Heart right ventricle (tissue), 16 donors: ENCODE data around the gene VPS35. TPM values are rescaled to one million over a fixed set of nuclear protein-coding genes. Genes with fewer than 3 reads are reported as not detected.
"Not testable (repeated sequence)": the region's sequence is repeated elsewhere in the genome, so short reads cannot be mapped to it uniquely, and the experiment has no call there.

Experiments used
- ATAC-seq, 8 donors: fragments of 200-7000 bp; cut with Tn5 transposase; one replicate each; pipeline ENCODE4 v1.9.1; 2020; ENCODE audit warnings: mild to moderate bottlenecking in 8 of 8, moderate library complexity in 8 of 8, moderate number of reproducible peaks in 1 of 8
- DNase-seq, 2 donors: peaks; one replicate each; pipeline ENCODE4 v3.0.0-alpha.2; 2020
- H3K27ac ChIP-seq, 10 donors: fragments of 200-600 bp; sonication (generic) in 2 of 10; one replicate each; pipeline versions ENCODE4 v1.5.0 to v1.8.0; 2020 to 2022; ENCODE audit warnings: mild to moderate bottlenecking in 3 of 10
- H3K27me3 ChIP-seq, 7 donors: fragments of 200-600 bp; one replicate each; pipeline ENCODE4 v1.8.0; 2021 to 2022; ENCODE audit warnings: mild to moderate bottlenecking in 2 of 7
- H3K36me3 ChIP-seq, 9 donors: fragments of 200-600 bp; sonication (generic) in 1 of 9; one replicate each; pipeline versions ENCODE4 v1.5.0 to v1.8.0; 2020 to 2022; ENCODE audit warnings: mild to moderate bottlenecking in 2 of 9
- H3K4me1 ChIP-seq, 9 donors: fragments of 200-600 bp; sonication (generic) in 1 of 9; one replicate each; pipeline versions ENCODE4 v1.5.0 to v1.8.0; 2020 to 2022; ENCODE audit warnings: mild to moderate bottlenecking in 4 of 9
- H3K4me3 ChIP-seq, 10 donors: fragments of 200-600 bp; sonication (generic) in 2 of 10; one replicate each; pipeline versions ENCODE4 v1.5.0 to v1.8.0; 2020 to 2022; ENCODE audit warnings: mild to moderate bottlenecking in 7 of 10, moderate library complexity in 2 of 10
- H3K9me3 ChIP-seq, 11 donors: fragments of 200-600 bp in 10 of 11; sonication (generic) in 2 of 11; one replicate each; pipeline versions ENCODE4 v1.5.0 to v1.8.0; 2013 to 2022; ENCODE audit warnings: mild to moderate bottlenecking in 2 of 11, control low read depth in 1 of 11, moderate library complexity in 1 of 11
- WGBS, 2 donors: extraction: QIAGEN DNeasy Blood & Tissue Kit; methylation state at CpG; one replicate each; pipeline ENCODE4 v1.1.7; 2013; ENCODE audit warnings: inconsistent platforms in 1 of 2; 5-methylcytosine and 5-hydroxymethylcytosine counted together
- intact Hi-C, 10 donors: fragments of 100-400 bp; cut with DNase I; formaldehyde crosslinking; loops; one replicate each; pipeline versions ENCODE4 v1.11.1 to v1.14.2; 2022
- polyA plus RNA-seq, 2 donors: library from polyadenylated mRNA; stranded (reverse); fragments of 200-250 nt; gene quantifications; one replicate each; pipeline ENCODE4 v1.2.3, GENCODE V29; 2013
- total RNA-seq, 10 donors: library from RNA; stranded (reverse); fragmentation: NEBNext Ultra II Directional in 3 of 10; extraction: Animal tissue kit (Norgen Biotek cat#: 25700) in 3 of 10; gene quantifications; one replicate each; pipeline versions ENCODE4 v1.2.1 to v1.2.4, GENCODE V29; 2021 to 2023
- TF ChIP-seq, protein P1 (sequence below), 9 donors: fragments of 200-600 bp; sonication (generic) in 2 of 9; IDR thresholded peaks; one replicate each; pipeline versions ENCODE4 v1.5.0 to v1.8.0; 2021 to 2022; ENCODE audit warnings: antibody characterized with exemption in 9 of 9, mild to moderate bottlenecking in 5 of 9, moderate library complexity in 1 of 9
- donor health status: Arrhythmogenic right ventricular cardiomyopathy.
- donor health status: ischemic (EF 13 %, LVEDD 7.1; RV severe dilation, severe dysfunction).
- donor health status: healthy with polysubstance abuse.
- donor health status: DM: no; HTN: yes; CAD: no.
- donor health status: DM: no; HTN: no; CAD: no.
- donor health status: ischemic (EF 25% LVEDD 6.9; RV normal size, moderate dysfunction).
- donor health status: ischemic (EF 25% LVEDD 5.7; RV mildly dilated, moderate dysfunction).
- donor health status: healthy.
- donor health status: DM: yes; HTN: yes; CAD: no.
- donor health status: Ischemic cardiomyopathy.
- donor health status: ischemic (EF 35%, LVEDD 5.7; RV mildly dilated, moderate dysfunction).
- donor health status: nonischemic (EF 11% LVEDD 7.7; RV severe dilation, severe dysfunction).
- donor health status: DM: yes; HTN: yes; CAD: no.
- donor health status: PGD.
- donor health status: ischemic (EF 29% LVEDD 5.4; RV normal size, mild dysfunction).
- donor health status: nonischemic (EF 23%, LVEDD 6.1; RV moderate dilation, normal function).

The VPS35 gene
- total and polyA plus RNA-seq, 12 donors = 12.7 to 106 (median 89.6) TPM

DNA sequence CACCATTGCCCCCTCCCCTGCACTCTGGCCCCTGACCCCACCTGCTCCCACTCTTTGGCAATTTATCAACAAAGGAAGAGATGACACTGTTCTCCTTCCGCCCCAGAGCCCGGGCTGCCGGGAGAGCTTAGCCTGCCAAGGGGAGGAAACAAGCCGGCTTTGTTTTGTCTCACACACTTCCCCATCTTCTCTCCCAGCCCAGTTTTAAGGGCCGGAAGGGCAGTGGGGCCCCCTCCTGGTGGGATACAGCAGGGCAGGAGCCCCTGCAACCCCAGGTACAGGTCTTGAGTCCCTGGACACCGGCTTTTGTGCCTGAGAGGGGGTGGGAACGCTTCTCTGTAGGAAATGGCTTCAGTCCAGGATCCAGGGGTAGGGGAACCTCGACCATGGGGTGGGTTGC lies 65.7 kb downstream of the VPS35 start:
- TF ChIP-seq, protein P1, sequence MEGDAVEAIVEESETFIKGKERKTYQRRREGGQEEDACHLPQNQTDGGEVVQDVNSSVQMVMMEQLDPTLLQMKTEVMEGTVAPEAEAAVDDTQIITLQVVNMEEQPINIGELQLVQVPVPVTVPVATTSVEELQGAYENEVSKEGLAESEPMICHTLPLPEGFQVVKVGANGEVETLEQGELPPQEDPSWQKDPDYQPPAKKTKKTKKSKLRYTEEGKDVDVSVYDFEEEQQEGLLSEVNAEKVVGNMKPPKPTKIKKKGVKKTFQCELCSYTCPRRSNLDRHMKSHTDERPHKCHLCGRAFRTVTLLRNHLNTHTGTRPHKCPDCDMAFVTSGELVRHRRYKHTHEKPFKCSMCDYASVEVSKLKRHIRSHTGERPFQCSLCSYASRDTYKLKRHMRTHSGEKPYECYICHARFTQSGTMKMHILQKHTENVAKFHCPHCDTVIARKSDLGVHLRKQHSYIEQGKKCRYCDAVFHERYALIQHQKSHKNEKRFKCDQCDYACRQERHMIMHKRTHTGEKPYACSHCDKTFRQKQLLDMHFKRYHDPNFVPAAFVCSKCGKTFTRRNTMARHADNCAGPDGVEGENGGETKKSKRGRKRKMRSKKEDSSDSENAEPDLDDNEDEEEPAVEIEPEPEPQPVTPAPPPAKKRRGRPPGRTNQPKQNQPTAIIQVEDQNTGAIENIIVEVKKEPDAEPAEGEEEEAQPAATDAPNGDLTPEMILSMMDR (IDR thresholded peaks at IDR 0.05) = peak in 1 of 9 donors; percentile 5
- DNase-seq, H3K9me3 ChIP-seq, H3K27me3 ChIP-seq, intact Hi-C loops, H3K36me3 ChIP-seq, H3K27ac ChIP-seq, H3K4me3 ChIP-seq: not testable (repeated sequence)
- peaks cover 0 to 18% (median 10%) of the 10 kb centered on the region in 9 donors for H3K4me1 ChIP-seq
- ATAC-seq = peak; percentile 54 to 83 (median 69)
- 4 to 5% methylated on average over 4 to 5 of the region's 8 CpGs for WGBS, 2 donors

DNA sequence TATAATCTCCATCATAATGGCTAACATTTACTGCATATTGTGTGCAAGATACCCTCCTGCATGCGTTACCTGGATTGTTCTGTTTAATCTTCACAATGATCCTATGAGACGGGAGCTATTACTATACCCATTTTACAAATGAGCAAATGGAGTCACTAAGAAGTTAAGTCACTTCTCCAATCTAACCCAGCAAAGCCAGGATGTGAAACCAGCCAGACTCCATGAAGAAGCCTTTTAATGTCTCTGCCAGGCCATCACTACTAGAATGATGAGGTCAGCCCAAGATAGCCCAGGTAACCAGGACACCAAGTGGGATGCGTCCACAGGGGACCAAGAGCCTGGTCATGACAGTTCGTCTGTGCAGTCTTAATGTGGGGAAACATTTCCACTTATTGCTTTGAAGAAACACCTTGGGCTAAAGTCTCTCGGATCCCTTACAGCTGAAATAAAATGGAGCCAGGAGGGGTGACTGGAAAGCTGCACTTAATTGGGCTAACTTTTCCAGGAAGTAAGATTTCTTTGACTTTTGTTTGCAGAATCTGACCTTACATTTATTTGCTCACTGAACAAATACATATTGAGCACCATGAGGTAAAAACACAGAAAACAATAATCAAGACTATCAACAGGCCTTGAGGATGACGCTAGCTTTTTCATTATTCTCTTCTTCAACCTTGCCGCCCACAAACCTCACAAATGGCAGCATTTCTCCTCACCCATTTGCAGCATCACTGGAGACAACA lies 66.9 kb downstream of the VPS35 start:
- H3K9me3 ChIP-seq = no peaks in the 10 kb centered on the region
- H3K4me3 ChIP-seq = peak overlapping the region in 1 of 10 donors; percentile 2
- no peaks in the 10 kb centered on the region for H3K36me3 ChIP-seq
- intact Hi-C loops = no loop called here
- ATAC-seq = no peak
- no peak overlapping the region for H3K27ac ChIP-seq
- no peak for DNase-seq
- WGBS, 2 donors = 93% methylated on average over 7 of the region's 7 CpGs
- TF ChIP-seq, protein P1 (IDR thresholded peaks at IDR 0.05) = no peak
- peaks cover 0 to 18% (median 10%) of the 10 kb centered on the region in 9 donors for H3K4me1 ChIP-seq
- no peaks in the 10 kb centered on the region for H3K27me3 ChIP-seq

DNA sequence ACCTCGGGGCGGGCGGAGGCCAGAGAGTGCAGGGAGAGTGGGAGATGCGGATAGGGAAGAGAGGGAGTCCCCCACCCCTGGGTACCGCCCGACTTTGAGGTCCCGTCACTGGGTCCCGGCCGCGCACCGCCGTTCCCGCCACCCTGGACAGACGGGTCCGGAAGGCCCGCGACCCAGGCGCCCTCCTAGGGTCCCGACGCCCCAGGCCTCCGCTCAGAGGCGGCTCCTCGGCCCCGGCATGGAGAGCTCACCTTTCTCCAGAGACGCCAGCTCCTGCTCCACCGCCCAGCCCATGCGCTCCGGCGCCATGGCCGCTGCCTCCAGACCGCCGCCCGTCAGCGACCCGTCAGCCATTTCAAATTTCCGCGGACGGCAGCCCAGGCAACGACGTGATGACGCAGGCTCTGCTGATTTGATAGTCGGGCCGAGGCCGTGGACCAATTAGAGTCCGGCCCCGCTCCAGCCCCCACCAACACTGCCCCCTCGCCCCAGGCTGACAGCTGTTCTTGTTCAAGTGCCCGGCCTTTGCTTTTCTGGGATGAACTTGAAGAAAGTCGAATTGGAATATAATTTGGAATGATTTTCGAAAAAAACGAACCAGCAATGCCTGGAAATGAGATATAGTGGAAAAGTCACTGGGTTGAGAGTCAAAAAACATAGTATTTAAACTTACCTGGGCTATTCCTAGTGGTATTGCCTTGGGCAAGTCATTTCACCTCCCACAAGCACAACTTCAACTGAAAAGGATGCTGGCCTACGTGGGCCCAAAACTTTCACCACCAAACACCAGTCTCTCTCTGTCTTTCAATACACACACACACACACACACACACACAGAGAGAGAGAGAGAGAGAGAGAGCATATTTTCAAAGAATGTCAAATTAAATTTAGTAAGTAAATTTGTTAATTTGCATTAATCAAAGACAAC lies 67.7 kb downstream of the VPS35 start, which contains the start of gene SHCBP1:
Gene SHCBP1 (minus strand): TSS at position 374 of the 928 bp plus-strand sequence. CDS start 20 bp downstream, at position 354.
- TF ChIP-seq, protein P1 (IDR thresholded peaks at IDR 0.05) = peak in 1 of 9 donors; percentile 23
- Histone ChIP-seq H3K27ac (peak within 1 kb of the TSS in 1 of 10 donors; percentile 42), H3K27me3 (no peaks in the 10 kb centered on the region), H3K4me3 (peak within 1 kb of the TSS; percentile 9 to 84 (median 62)), H3K9me3 (no peaks in the 10 kb centered on the region), H3K36me3 (peaks cover 0 to 4% (median 0%) of the 10 kb centered on the region in 9 donors), H3K4me1 (peaks cover 0 to 18% (median 10%) of the 10 kb centered on the region in 9 donors)
- intact Hi-C loops = no loop called here
- 1% methylated on average over 51 to 52 of the region's 52 CpGs for WGBS, 2 donors
- ATAC-seq = peak; percentile 82 to 90 (median 88)
- peak; percentile 78 to 82 for DNase-seq
